ENCODE data around the gene SLC66A2. TPM values are rescaled to one million over a fixed set of nuclear protein-coding genes. Genes with fewer than 3 reads are reported as not detected.

Gene SLC66A2
- total RNA-seq, 1 donor from 2014 or later, result 29.8 TPM

DNA sequence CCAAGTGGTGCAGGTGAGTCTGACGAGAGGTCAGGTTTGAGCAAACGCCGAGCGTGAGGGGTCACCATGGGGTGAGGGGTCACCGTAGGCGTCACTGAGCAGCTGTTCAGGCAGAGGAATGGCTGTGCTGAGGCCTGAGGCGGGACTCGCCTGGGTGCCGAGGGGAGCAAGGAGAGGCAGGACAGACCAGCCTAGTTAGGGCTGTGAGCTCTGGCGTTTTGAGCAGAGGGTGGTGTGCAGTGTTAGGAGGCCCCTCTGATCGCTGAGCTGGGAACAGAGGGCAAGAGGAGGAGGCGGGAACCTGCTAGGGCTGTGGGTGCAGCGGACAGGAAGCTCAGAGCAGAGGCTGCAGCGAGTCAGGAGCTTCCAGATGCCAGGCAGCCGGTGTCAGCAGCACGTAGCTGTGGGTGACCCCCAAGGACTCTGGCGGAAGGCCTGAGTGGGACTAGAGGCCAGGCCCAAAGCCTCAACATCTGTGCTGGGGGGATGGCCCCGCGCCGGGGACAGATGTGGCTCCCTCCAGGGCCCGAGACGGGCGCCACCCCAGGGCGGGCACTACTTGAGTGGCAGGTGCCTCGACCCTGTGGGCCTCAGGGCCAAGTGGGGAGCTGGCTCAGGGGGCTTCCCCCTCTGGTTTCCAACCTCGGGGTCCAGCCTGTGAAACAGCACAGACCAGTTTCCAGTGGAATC lies 98.0 kb downstream of the SLC66A2 start:
- Mint-ChIP-seq H3K9me3 (no peaks in the 10 kb centered on the region), H3K4me1 (peaks cover 5% of the 10 kb centered on the region), H3K27me3 (ENCODE audit: low read depth) (peaks cover 17% of the 10 kb centered on the region), H3K4me3 (no peak overlapping the region), H3K27ac (ENCODE audit: unreplicated experiment) (no peak overlapping the region), H3K36me3 (ENCODE audit: low read depth) (no peaks in the 10 kb centered on the region)
- no peak for TF ChIP-seq CTCF (conservative IDR thresholded peaks at IDR 0.05)
- no peak for DNase-seq (ENCODE audit: low read depth, low spot score)

DNA sequence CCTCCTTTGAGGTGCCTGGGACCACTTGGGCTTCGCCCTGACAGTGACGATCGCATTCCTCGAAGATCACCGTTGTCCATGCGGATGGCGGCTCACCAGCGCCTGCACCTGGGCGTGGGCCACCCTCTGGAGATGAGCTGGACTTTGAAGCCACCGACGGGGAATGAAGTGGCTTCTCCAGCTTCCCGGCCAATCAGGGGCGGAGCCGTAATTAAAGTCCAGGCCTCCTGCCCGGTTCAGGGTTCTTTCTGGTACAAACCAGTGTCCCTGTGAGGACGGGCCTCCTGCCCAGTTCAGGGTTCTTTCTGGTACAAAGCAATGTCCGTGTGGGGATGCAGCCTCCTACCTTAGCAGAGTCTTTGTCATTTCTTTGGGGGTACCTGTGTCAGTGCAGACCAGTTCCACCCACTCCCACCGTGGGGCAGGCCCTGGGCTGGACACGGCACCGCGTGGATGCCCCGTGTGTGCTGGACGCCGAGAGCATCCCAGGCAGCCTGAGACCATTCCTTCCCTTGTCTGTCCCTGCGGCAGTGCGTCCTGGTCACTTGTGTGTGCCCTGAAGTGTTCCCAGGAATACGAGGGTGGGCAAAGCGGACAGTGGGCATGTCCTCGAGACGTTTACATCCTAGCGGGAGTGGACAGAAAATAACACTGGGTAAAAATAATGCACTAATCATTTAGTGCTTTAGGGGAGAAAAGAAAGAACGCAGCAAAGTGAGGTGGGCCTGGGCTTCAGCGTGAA lies 98.7 kb downstream of the SLC66A2 start:
- no peak for DNase-seq (ENCODE audit: low read depth, low spot score)
- TF ChIP-seq CTCF (conservative IDR thresholded peaks at IDR 0.05), result no peak
- Mint-ChIP-seq H3K4me3 (no peak overlapping the region), H3K36me3 (ENCODE audit: low read depth) (no peaks in the 10 kb centered on the region), H3K9me3 (no peaks in the 10 kb centered on the region), H3K27ac (ENCODE audit: unreplicated experiment) (no peak overlapping the region), H3K4me1 (peaks cover 5% of the 10 kb centered on the region), H3K27me3 (ENCODE audit: low read depth) (peaks cover 15% of the 10 kb centered on the region)

Other genes with a start within 250 kb of the SLC66A2 start
- not detected in 2 replicates for gene KCNG2, start 153.7 kb downstream of the SLC66A2 start, total RNA-seq
- 0.58 TPM in 1 of 2 replicates, not detected in the other for gene HSBP1L1, start 13.0 kb upstream of the SLC66A2 start, total RNA-seq
- gene TXNL4A, start 36.9 kb upstream of the SLC66A2 start, total RNA-seq, result 140 and 144 TPM in 2 replicates
- 47.0 and 50.7 TPM in 2 replicates for gene RBFA, start 82.8 kb upstream of the SLC66A2 start, total RNA-seq
- gene ADNP2, start 157.6 kb upstream of the SLC66A2 start, total RNA-seq, result 42.6 and 44.0 TPM in 2 replicates

Measured in neural crest cell (in vitro differentiated cells).